Measurements from ENCODE around the gene BMP2K.
A peak's percentile ranks its signal among the peaks of the same experiment; 100 is the strongest.

Gene BMP2K

DNA sequence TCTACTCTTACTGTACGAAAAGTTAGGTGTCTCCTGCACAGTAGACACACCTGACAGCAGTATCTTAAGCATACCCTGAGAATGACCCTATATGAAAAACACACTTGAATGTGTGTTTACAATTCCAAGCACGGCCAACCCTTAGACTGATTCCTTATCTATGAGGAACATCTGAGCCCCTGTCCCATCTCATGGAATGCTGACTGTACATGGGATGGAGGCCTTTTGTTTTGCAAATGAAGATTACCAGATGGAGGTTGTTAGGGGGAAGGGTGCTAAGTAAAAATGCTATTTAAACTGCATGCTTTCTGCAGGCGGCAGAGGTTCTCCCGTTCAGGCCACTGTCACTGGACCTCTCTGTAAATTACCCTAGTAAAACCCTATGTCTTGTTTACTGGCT, 160.8 kb downstream of the BMP2K start:
- in situ Hi-C loops (cut with MboI; ENCODE audit: low sequenced_read_pairs, unreplicated experiment) = no loop called here
- DNase-seq (ENCODE audit: low spot score) = no peak
- TF ChIP-seq CTCF (IDR thresholded peaks at IDR 0.05; ENCODE audit: borderline replicate concordance, control extremely low read depth, extremely low read depth, insufficient read depth, missing control alignments) = no peak

GRCh38 chr4:78937837-78938236, 161.7 kb downstream of the BMP2K start:
- in situ Hi-C loops (cut with MboI; ENCODE audit: low sequenced_read_pairs, unreplicated experiment) = no loop called here

GRCh38 chr4:78938474-78938867, 162.3 kb downstream of the BMP2K start:
- DNase-seq (ENCODE audit: low spot score) = no peak
- in situ Hi-C loops (cut with MboI; ENCODE audit: low sequenced_read_pairs, unreplicated experiment) = no loop called here
- no peak for TF ChIP-seq CTCF (IDR thresholded peaks at IDR 0.05; ENCODE audit: borderline replicate concordance, control extremely low read depth, extremely low read depth, insufficient read depth, missing control alignments)

More at GRCh38 chr4:78937837-78938236, 161.7 kb downstream of the BMP2K start:
- no peak for TF ChIP-seq CTCF (IDR thresholded peaks at IDR 0.05; ENCODE audit: borderline replicate concordance, control extremely low read depth, extremely low read depth, insufficient read depth, missing control alignments)
- DNase-seq (ENCODE audit: low spot score) = no peak

DNA sequence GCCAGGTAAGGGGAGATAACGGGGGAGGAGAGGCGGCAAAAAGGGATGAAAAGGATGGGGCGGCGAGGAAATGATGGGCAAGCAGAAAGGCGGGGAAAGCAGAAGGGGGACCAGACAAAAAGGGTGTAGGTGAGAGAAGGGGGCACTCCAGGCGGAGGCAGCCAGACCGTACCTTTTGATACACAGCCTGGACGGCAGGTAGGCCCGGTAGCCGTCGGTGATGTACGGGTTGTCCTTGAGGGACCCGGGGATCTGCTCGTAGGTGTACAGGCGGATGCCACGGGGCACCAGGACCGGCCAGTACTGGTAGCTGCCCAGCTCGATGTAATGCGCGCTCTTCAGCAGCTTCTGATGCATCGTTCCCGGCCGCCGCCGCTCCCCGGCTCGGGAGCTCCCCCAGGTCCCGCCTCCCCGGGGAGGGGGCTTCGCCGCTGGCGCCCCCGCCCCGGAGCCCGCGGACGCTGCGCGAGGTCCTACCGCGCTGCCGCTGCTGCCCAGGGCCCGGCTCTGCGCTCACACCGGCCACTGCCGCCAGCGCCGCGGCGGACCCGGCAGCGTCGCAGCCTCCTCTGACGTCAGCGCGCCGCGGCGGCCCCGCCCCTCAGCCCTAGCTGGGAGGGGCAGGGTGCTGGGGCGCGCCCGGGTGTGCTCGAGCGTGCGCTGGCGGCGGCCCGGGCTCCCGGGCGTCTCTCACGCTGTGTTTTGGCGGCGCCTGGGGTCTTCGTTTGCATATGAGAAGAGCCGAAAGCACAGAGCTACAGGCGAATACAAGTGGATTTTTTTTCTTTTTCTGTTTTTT, 162.9 kb downstream of the BMP2K start, which contains the start of gene PAQR3:
PAQR3 (minus strand) TSS at position 571 of the 799 bp plus-strand sequence; CDS start at position 357, 214 bp downstream.
- in situ Hi-C loops (cut with MboI; ENCODE audit: low sequenced_read_pairs, unreplicated experiment) = no loop called here

GRCh38 chr4:78939667-78940008, 163.5 kb downstream of the BMP2K start:
- TF ChIP-seq CTCF (IDR thresholded peaks at IDR 0.05; ENCODE audit: borderline replicate concordance, control extremely low read depth, extremely low read depth, insufficient read depth, missing control alignments) = no peak
- in situ Hi-C loops (cut with MboI; ENCODE audit: low sequenced_read_pairs, unreplicated experiment) = no loop called here
- no peak for DNase-seq (ENCODE audit: low spot score)

More for the DNA sequence above, 162.9 kb downstream of the BMP2K start, which contains the start of gene PAQR3:
- DNase-seq (ENCODE audit: low spot score) = peak; percentile 96
- TF ChIP-seq CTCF (IDR thresholded peaks at IDR 0.05; ENCODE audit: borderline replicate concordance, control extremely low read depth, extremely low read depth, insufficient read depth, missing control alignments) = no peak

DNA sequence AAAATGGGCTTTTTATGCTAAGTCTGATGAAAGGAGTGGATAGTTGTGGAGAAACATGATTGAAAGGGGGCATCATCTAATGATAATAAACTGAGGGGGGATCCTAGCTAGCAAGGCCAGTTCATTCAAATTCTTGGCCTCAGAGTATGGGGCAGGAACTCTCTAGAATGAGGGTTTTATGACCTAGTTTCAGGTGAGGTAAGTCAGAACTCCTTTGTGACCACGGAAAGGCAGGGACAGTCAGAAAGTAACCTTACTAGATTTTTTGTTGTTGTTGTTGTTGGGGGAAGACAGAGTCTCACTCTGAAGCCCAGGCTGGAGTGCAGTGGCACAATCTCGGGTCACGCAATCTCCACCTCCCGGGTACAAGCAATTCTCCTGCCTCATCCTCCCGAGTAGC, 164.6 kb downstream of the BMP2K start:
- in situ Hi-C loops (cut with MboI; ENCODE audit: low sequenced_read_pairs, unreplicated experiment) = no loop called here
- no peak for TF ChIP-seq CTCF (IDR thresholded peaks at IDR 0.05; ENCODE audit: borderline replicate concordance, control extremely low read depth, extremely low read depth, insufficient read depth, missing control alignments)
- no peak for DNase-seq (ENCODE audit: low spot score)

Measured in GM13976 (cell line).